Spleen (tissue), 11 donors: ENCODE data around the gene NAMPT. TPM values are rescaled to one million over a fixed set of nuclear protein-coding genes. Genes with fewer than 3 reads are reported as not detected.

Experiments used
- DNase-seq: peaks from one replicate; pipeline ENCODE4 v3.0.0-alpha.2; 2020
- H3K27ac ChIP-seq, 8 donors: fragments of 200-600 bp; sonication (generic) in 7 of 8; 1 replicate in 4 of 8; 2 replicates in 4 of 8; pipeline versions ENCODE4 v1.5.0 to v1.8.0; 2016 to 2021; ENCODE audit warnings: inconsistent platforms in 4 of 8, mild to moderate bottlenecking in 4 of 8, moderate library complexity in 1 of 8
- H3K27me3 ChIP-seq, 7 donors: fragments of 200-600 bp; sonication (generic) in 6 of 7; replicated peaks in 1 of 7; 1 replicate in 4 of 7; 2 replicates in 3 of 7; pipeline versions ENCODE4 v1.5.0 to v1.8.0; 2016 to 2021; ENCODE audit warnings: inconsistent platforms in 3 of 7, mild to moderate bottlenecking in 1 of 7
- H3K36me3 ChIP-seq, 6 donors: fragments of 200-600 bp; sonication (generic) in 5 of 6; 1 replicate in 4 of 6; 2 replicates in 2 of 6; pipeline versions ENCODE4 v1.5.0 to v1.8.0; 2016 to 2021; ENCODE audit warnings: inconsistent platforms in 2 of 6
- H3K4me1 ChIP-seq, 6 donors: fragments of 200-600 bp; sonication (generic) in 5 of 6; 1 replicate in 3 of 6; 2 replicates in 3 of 6; pipeline versions ENCODE4 v1.5.0 to v1.8.0; 2016 to 2021; ENCODE audit warnings: inconsistent platforms in 3 of 6
- H3K4me3 ChIP-seq, 8 donors: fragments of 200-600 bp; sonication (generic) in 7 of 8; 1 replicate in 4 of 8; 2 replicates in 4 of 8; pipeline versions ENCODE4 v1.5.0 to v1.8.0; 2016 to 2021; ENCODE audit warnings: inconsistent platforms in 4 of 8, mild to moderate bottlenecking in 4 of 8, moderate library complexity in 2 of 8
- H3K9me3 ChIP-seq, 8 donors: fragments of 200-600 bp; sonication (generic) in 7 of 8; 1 replicate in 4 of 8; 2 replicates in 4 of 8; pipeline versions ENCODE4 v1.5.0 to v1.8.0; 2016 to 2021; ENCODE audit warnings: inconsistent platforms in 4 of 8
- POLR2A ChIP-seq, 3 donors: fragments of 450-650 bp; IDR thresholded peaks; one replicate each; pipeline ENCODE4 v1.5.1; 2017; ENCODE audit warnings: antibody characterized with exemption in 3 of 3, mild to moderate bottlenecking in 1 of 3
- POLR2AphosphoS5 ChIP-seq, 3 donors: sonication (generic); formaldehyde crosslinking; IDR thresholded peaks; one replicate each; pipeline ENCODE4 v1.5.1; 2017; ENCODE audit warnings: antibody characterized with exemption in 3 of 3
- WGBS, 5 donors: extraction: QIAGEN DNeasy Blood & Tissue Kit in 3 of 5; methylation state at CpG; one replicate each; pipeline versions ENCODE4 v1.1.5 to v1.1.7; 2013 to 2018; 5-methylcytosine and 5-hydroxymethylcytosine counted together
- intact Hi-C: fragments of 100-400 bp; cut with DNase I; formaldehyde crosslinking; loops from one replicate; pipeline ENCODE4 v1.15.0; 2023; ENCODE audit warnings: low total_unique reads
- polyA plus RNA-seq, 3 donors: library from polyadenylated mRNA; stranded (reverse); fragments of 200-250 nt; gene quantifications; one replicate each; pipeline ENCODE4 v1.2.1, GENCODE V29; 2013
- total RNA-seq, 7 donors: library from RNA; depleted of rRNA in 3 of 7; stranded (reverse); fragments of >200 nt in 3 of 7; fragmentation: NEBNext Ultra II Directional in 4 of 7; extraction: Animal tissue kit (Norgen Biotek cat#: 25700) in 4 of 7; gene quantifications; one replicate each; pipeline versions ENCODE4 v1.1.0 to v1.2.1, GENCODE V29; 2016 to 2021
- TF ChIP-seq, protein P1 (sequence below), 11 experiments: fragments of 200-600 bp in 7 of 11; fragments of 450-650 bp in 4 of 11; sonication (generic) in 4 of 11; IDR thresholded peaks in 8 of 11; conservative IDR thresholded peaks in 3 of 11; 1 replicate in 7 of 11; 2 replicates in 4 of 11; pipeline versions ENCODE4 v1.4.0 to v1.8.0; 2016 to 2021; ENCODE audit warnings: antibody characterized with exemption in 11 of 11, inconsistent platforms in 4 of 11, mild to moderate bottlenecking in 1 of 11
- donor health status: healthy with polysubstance abuse.
- donor health status: DM: no; HTN: no; CAD: no; lungs with moderate emphysema.
- donor health status: DM: no; HTN: no; CAD: no.
- donor health status: Bipolar disorder and iron deficiency.
- donor health status: healthy.
- donor health status: DM: no; HTN: no; CAD: no.
- donor health status: DM: yes; HTN: yes; CAD: no.

NAMPT gene
- total and polyA plus RNA-seq, 10 donors, result 24.7 to 1,259 (median 314) TPM

DNA sequence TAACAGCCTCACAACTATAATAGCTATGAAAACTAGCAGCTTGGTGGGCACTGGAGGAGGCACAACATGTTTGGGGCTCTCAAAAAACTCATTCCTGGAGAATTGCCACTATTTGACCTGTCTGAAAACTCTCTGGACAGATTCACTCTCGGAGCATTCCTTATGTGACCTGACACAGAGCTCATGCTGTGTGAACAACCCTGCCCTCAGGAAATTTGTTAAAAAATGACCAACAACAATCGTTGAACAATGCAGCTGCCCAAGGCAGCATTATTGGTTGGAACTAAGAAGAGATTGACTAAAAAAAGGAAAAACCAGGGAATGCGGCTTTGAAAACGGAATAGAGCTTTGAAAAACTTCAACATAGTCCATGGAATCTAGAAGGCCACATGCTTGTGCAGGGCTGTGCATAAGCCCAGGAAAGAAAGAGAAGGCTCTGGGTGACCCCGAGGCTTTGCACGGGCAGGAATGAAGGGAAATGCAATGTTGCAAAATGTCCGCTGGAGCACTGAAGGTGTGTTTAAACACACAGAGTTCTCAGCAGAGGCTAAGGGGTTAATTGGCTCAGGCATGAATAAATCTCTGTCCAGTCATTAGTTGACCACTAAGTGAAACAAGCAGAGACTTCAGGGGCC, 52.8 kb downstream of the NAMPT start:
- no peaks in the 10 kb centered on the region for H3K36me3 ChIP-seq
- no peak for DNase-seq
- H3K9me3 ChIP-seq, result no peaks in the 10 kb centered on the region
- H3K4me1 ChIP-seq, result peaks cover 0 to 7% (median 4%) of the 10 kb centered on the region in 6 donors
- peaks cover 0 to 8% (median 0%) of the 10 kb centered on the region in 7 donors for H3K27me3 ChIP-seq
- H3K27ac ChIP-seq, result no peak overlapping the region
- TF ChIP-seq POLR2AphosphoS5 (IDR thresholded peaks at IDR 0.05), result no peak
- no peak for TF ChIP-seq POLR2A (IDR thresholded peaks at IDR 0.05)
- TF ChIP-seq, protein P1, sequence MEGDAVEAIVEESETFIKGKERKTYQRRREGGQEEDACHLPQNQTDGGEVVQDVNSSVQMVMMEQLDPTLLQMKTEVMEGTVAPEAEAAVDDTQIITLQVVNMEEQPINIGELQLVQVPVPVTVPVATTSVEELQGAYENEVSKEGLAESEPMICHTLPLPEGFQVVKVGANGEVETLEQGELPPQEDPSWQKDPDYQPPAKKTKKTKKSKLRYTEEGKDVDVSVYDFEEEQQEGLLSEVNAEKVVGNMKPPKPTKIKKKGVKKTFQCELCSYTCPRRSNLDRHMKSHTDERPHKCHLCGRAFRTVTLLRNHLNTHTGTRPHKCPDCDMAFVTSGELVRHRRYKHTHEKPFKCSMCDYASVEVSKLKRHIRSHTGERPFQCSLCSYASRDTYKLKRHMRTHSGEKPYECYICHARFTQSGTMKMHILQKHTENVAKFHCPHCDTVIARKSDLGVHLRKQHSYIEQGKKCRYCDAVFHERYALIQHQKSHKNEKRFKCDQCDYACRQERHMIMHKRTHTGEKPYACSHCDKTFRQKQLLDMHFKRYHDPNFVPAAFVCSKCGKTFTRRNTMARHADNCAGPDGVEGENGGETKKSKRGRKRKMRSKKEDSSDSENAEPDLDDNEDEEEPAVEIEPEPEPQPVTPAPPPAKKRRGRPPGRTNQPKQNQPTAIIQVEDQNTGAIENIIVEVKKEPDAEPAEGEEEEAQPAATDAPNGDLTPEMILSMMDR (IDR thresholded peaks at IDR 0.05 in 8 of 11, conservative IDR thresholded peaks at IDR 0.05 in 3 of 11), result no peak
- intact Hi-C loops, result no loop called here
- 88 to 92% (median 89%) methylated on average over 7 of the region's 7 CpGs for WGBS, 5 donors
- H3K4me3 ChIP-seq, result no peak overlapping the region

DNA sequence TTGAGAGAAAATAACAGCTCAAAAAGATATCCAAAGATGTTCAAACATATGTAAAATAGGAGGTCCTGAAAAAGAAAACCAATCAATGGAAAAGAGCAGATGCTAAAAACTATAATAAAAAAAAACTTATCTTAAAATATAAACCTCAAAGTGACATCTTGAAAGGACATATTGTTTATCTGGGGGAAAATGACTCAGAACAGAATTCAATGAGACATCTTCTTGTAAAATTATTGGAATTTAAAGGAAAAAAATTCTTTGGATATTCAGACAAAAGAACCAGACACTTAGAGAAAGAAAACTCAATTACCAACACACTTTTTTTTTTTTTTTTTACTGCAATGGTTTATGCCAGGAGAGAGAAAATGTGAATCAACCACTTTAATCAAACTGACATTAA, 58.9 kb downstream of the NAMPT start:
- no peak for DNase-seq
- no peak for TF ChIP-seq POLR2A (IDR thresholded peaks at IDR 0.05)
- TF ChIP-seq, protein P1 (IDR thresholded peaks at IDR 0.05 in 8 of 11, conservative IDR thresholded peaks at IDR 0.05 in 3 of 11), result no peak
- no peak for TF ChIP-seq POLR2AphosphoS5 (IDR thresholded peaks at IDR 0.05)
- Histone ChIP-seq H3K9me3 (no peaks in the 10 kb centered on the region), H3K36me3 (no peaks in the 10 kb centered on the region), H3K27me3 (peaks cover 0 to 6% (median 0%) of the 10 kb centered on the region in 7 donors), H3K27ac (no peak overlapping the region), H3K4me3 (no peak overlapping the region), H3K4me1 (peaks cover 0 to 9% (median 0%) of the 10 kb centered on the region in 6 donors)
- intact Hi-C loops, result no loop called here

DNA sequence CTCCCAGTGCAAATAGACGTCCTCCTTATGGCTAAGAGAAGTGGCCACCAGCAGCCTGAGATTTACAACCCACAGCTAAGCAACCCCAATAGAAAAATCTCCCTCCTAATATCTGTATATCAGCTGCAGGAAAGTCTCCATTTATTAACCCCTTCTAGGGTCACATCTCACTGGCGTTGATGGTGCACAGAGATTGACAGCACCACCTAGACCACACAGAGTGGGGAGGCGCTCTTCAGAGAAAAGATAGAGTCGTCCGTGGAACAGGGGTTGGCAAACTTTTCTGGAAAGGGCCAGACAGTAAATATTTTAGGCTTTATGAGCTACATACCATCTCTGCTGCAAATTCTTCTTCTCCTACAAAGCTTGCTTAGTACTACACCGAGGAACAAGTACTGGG, 60.0 kb downstream of the NAMPT start:
- Histone ChIP-seq H3K4me1 (peaks cover 0 to 9% (median 0%) of the 10 kb centered on the region in 6 donors), H3K9me3 (no peaks in the 10 kb centered on the region), H3K27me3 (peaks cover 0 to 6% (median 0%) of the 10 kb centered on the region in 7 donors), H3K36me3 (no peaks in the 10 kb centered on the region), H3K27ac (no peak overlapping the region), H3K4me3 (no peak overlapping the region)
- WGBS, 5 donors, result 78 to 93% (median 90%) methylated on average over 6 of the region's 6 CpGs
- no peak for TF ChIP-seq POLR2AphosphoS5 (IDR thresholded peaks at IDR 0.05)
- no peak for TF ChIP-seq POLR2A (IDR thresholded peaks at IDR 0.05)
- TF ChIP-seq, protein P1 (IDR thresholded peaks at IDR 0.05 in 8 of 11, conservative IDR thresholded peaks at IDR 0.05 in 3 of 11), result no peak
- no peak for DNase-seq
- intact Hi-C loops, result no loop called here

DNA sequence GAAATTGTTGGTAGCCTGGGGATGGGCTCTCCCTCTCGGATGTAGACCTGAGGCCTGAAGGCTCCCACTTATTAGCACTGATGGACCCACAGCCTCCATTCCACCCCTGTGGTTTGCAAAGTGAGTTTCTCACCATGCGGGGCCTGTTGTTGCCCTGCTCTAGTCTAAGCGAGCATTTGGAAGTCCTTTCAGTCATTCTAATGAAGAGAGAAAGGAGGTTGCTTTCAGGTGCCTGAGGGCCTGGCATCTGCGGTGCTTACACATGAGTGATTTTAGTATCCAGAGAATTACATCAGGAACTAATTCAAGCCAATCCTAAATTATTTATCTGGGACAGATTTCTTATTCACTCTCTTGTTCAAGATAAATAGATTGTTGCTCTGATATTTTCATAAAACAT, 61.6 kb downstream of the NAMPT start:
- TF ChIP-seq POLR2AphosphoS5 (IDR thresholded peaks at IDR 0.05), result no peak
- TF ChIP-seq POLR2A (IDR thresholded peaks at IDR 0.05), result no peak
- intact Hi-C loops, result no loop called here
- Histone ChIP-seq H3K36me3 (no peaks in the 10 kb centered on the region), H3K9me3 (no peaks in the 10 kb centered on the region), H3K27me3 (peaks cover 0 to 6% (median 0%) of the 10 kb centered on the region in 7 donors), H3K4me3 (no peak overlapping the region), H3K27ac (peak overlapping the region in 2 of 8 donors; percentile 4 to 37), H3K4me1 (peaks cover 0 to 15% (median 5%) of the 10 kb centered on the region in 6 donors)
- 94 to 99% (median 98%) methylated on average over 4 of the region's 4 CpGs for WGBS, 5 donors
- DNase-seq, result no peak
